Adipose tissue (tissue), 3 donors: ENCODE results near the gene GAS7. TPM values are rescaled to one million over a fixed set of nuclear protein-coding genes. Genes with fewer than 3 reads are reported as not detected.

Experiments
- H3K27ac ChIP-seq: one replicate; pipeline ENCODE4 v1.5.1; 2013; ENCODE audit warnings: low read depth, low read length
- WGBS, 3 donors: extraction: QIAGEN DNeasy Blood & Tissue Kit; methylation state at CpG; one replicate each; pipeline ENCODE4 v1.1.7; 2013; 5-methylcytosine and 5-hydroxymethylcytosine counted together
- polyA plus RNA-seq, 3 donors: library from polyadenylated mRNA; stranded (reverse); fragments of 200-250 nt; gene quantifications; one replicate each; pipeline ENCODE4 v1.2.3, GENCODE V29; 2013
- donor health status: healthy with polysubstance abuse.
- donor health status: Bipolar disorder and iron deficiency.
- donor health status: healthy.

The GAS7 gene
- polyA plus RNA-seq, 3 donors: 2.5 to 88.1 (median 16.4) TPM

DNA sequence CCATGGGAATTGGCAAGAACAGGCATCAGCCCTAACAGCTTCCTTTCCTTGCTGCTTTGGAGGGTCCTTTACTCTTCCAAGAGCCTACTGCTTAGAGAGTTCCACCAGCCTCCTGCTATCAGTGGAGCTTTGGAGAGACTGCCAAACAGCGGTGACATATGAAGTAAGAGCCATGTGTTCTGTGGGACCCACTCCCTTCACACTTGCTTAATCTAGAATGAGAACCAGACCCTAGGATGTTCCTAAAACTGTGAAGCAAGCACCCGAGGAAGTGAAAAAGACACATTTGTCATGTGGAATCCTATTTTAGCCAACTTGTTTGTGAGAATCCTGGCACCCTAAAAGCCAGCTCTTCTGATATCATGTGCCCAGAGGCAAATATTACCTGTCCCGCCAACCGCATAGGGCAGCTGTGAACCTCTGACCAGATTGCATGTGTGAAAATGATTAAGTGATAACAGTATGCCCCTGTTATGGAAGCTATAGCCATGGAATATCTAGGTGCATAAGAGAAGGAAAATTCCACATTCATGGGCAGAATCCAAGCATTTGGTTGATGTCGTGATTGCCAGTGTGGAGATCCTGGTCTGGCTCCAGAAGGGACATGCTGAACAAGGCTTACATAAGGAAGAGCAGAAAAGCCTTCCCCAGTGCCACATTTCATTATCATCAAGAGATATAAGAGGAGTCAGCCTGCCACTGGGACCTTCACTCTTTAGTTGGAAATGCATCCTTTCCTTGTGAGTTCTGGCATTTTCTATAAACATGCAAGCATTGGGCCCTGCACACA is 312.1 kb downstream of the GAS7 start:
- no peak overlapping the region for H3K27ac ChIP-seq
- 84 to 86% (median 86%) methylated on average over 5 of the region's 5 CpGs for WGBS, 3 donors

DNA sequence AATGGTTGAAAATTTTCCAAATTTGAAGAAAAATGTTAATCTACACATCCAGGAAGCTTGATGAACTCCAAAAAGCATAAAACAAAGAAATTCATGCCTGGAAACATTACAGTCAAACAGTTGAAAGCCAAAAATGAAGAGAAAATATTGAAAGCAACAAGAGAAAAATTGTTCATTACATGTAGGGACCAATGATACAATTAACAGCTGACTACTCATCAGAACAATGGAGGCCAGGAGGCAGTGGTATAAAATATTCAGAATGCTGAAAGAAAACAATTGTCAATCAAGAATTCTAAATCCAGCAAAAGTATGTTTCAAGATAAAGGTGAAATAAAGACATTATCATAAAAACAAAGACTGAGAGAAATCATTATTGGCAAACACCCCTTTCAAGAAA is 315.0 kb downstream of the GAS7 start:
- no peak overlapping the region for H3K27ac ChIP-seq

- H3K27ac ChIP-seq: no peak overlapping the region
- 53 to 67% (median 66%) methylated on average over 3 of the region's 3 CpGs for WGBS, 3 donors
Measured at GRCh38 chr17:9880582-9880999, 317.8 kb downstream of the GAS7 start.

GRCh38 chr17:9878786-9879525 is 319.4 kb downstream of the GAS7 start:
- H3K27ac ChIP-seq: no peak overlapping the region
- WGBS, 3 donors: 86 to 89% (median 87%) methylated on average over 8 of the region's 8 CpGs

DNA sequence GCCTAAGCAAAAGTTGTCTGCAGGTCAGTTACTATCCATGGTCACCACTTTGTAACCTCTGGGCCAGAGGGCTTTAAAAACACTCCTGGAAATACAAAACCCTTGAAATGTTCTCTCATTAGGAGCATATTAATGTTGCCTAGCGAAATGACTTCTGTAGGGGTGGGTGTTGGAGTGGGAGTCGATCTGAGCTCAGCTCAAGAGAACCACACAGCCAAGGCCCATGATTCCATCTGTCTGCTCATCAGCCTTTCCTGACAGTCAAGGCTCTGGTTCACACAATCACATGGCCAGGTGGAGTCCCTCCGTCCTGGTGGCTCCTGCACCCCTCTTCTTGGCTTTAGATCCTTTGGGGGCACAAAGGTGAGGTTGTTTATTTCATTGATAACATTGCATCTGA is 320.1 kb downstream of the GAS7 start:
- WGBS, 3 donors: 57 to 82% (median 70%) methylated on average over 3 of the region's 3 CpGs
- H3K27ac ChIP-seq: no peak overlapping the region

- no peak overlapping the region for H3K27ac ChIP-seq
- whole genome bisulfite sequencing, 3 donors: 20 to 40% (median 27%) methylated on average over 3 of the region's 3 CpGs
Measured at GRCh38 chr17:9875441-9875840, 323.0 kb downstream of the GAS7 start.

DNA sequence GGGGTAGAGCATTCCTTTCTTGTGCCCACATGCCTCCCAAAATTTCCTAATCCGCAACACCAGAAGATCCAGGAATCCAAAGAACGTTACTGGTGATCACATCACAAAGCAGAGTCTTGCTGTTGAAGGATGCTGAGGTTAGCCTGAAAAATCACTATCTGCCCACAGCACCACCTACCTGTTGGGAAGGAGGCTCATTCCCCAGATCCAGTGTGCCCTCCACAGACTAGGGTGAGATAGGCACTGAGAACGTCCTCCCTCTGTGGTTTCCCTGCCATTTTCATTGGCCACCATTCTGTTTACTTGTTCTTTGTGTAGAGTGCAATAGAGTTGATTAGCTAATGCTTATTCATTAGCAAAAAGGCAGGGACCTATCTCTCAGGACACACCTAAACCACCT is 323.7 kb downstream of the GAS7 start:
- WGBS, 3 donors: 54 to 80% (median 78%) methylated on average over 3 of the region's 3 CpGs
- H3K27ac ChIP-seq: no peak overlapping the region

GRCh38 chr17:9872852-9873251 is 325.6 kb downstream of the GAS7 start:
- WGBS, 3 donors: 70 to 72% (median 71%) methylated on average over 6 of the region's 6 CpGs
- H3K27ac ChIP-seq: no peak overlapping the region

GRCh38 chr17:9868552-9868951 is 329.9 kb downstream of the GAS7 start:
- H3K27ac ChIP-seq: no peak overlapping the region
- WGBS, 3 donors: 53 to 75% (median 71%) methylated on average over 3 of the region's 3 CpGs

DNA sequence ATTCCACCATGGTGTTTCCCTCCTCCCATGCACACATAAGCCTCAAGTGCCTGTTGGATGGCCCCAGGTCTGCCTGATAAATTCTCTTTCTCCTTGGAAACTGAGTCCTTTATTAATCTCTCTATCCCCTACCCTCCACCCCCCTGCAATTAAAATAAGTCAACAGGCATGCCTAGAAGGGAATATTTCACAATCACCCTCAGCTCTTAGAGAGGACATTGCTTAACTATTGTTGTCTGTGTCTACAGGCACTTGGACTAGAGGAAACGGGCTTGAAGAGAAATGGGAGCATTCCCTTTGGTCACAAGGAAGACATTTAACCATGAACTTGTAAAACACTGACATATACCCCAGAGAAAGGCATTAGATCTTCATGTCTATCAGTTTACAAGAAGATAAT is 332.8 kb downstream of the GAS7 start:
- WGBS, 3 donors: 28 to 45% (median 39%) methylated on average over 1 of the region's 1 CpG
- H3K27ac ChIP-seq: no peak overlapping the region

- 64 to 83% (median 78%) methylated on average over 4 of the region's 4 CpGs for WGBS, 3 donors
- no peak overlapping the region for H3K27ac ChIP-seq
Measured at GRCh38 chr17:9862949-9863348, 335.5 kb downstream of the GAS7 start.

GRCh38 chr17:9862220-9862619 is 336.2 kb downstream of the GAS7 start:
- WGBS, 3 donors: 68 to 87% (median 80%) methylated on average over 1 of the region's 1 CpG
- H3K27ac ChIP-seq: no peak overlapping the region

GRCh38 chr17:9860851-9861250 is 337.6 kb downstream of the GAS7 start:
- no peak overlapping the region for H3K27ac ChIP-seq
- 63 to 86% (median 85%) methylated on average over 7 of the region's 7 CpGs for WGBS, 3 donors

Other genes with a start within 250 kb of the GAS7 start
- gene MYH13, start 174.4 kb upstream of the GAS7 start, polyA plus RNA-seq: under 1 TPM in 1 of 3 donors, not detected in 2; 0.01 TPM
- not detected for gene MYH8, start 223.3 kb upstream of the GAS7 start, polyA plus RNA-seq